H9 (cell line): ENCODE results near the gene TMA7. TPM values are rescaled to one million over a fixed set of nuclear protein-coding genes. Genes with fewer than 3 reads are reported as not detected.

Experiments used
- DNase-seq: peaks from one replicate; pipeline ENCODE4 v3.0.0-alpha.2; 2017
- H2AFZ ChIP-seq: one replicate; pipeline ENCODE4 v1.6.1; 2013; ENCODE audit warnings: mild to moderate bottlenecking, low read length, control low read depth, moderate library complexity
- H2AK5ac ChIP-seq: 2 replicates; pipeline ENCODE4 v1.6.1; 2013; ENCODE audit warnings: low read length, control low read depth, mixed read lengths; ENCODE audit not compliant: insufficient read length
- H2BK120ac ChIP-seq: one replicate; pipeline ENCODE4 v1.6.1; 2013; ENCODE audit warnings: low read depth, mild to moderate bottlenecking, low read length, control low read depth, inconsistent platforms; ENCODE audit not compliant: poor library complexity, severe bottlenecking
- H2BK12ac ChIP-seq: 2 replicates; pipeline ENCODE4 v1.6.1; 2013; ENCODE audit warnings: low read length, control low read depth, mixed read lengths, low read depth; ENCODE audit not compliant: insufficient read length
- H2BK15ac ChIP-seq: 2 replicates; pipeline ENCODE4 v1.6.1; 2013; ENCODE audit warnings: low read depth, low read length, control low read depth
- H2BK20ac ChIP-seq: one replicate; pipeline ENCODE4 v1.6.1; 2013; ENCODE audit warnings: low read depth, mild to moderate bottlenecking, low read length, control low read depth, inconsistent platforms; ENCODE audit not compliant: poor library complexity, severe bottlenecking
- H2BK5ac ChIP-seq: 2 replicates; pipeline ENCODE4 v1.6.1; 2013; ENCODE audit warnings: low read length, control low read depth, mixed read lengths; ENCODE audit not compliant: insufficient read length
- H3K14ac ChIP-seq: 2 replicates; pipeline ENCODE4 v1.6.1; 2013; ENCODE audit warnings: low read length, control low read depth; ENCODE audit not compliant: insufficient read depth
- H3K18ac ChIP-seq: 2 replicates; pipeline ENCODE4 v1.6.1; 2013; ENCODE audit warnings: low read depth, mild to moderate bottlenecking, mixed read lengths, low read length, control low read depth; ENCODE audit not compliant: insufficient read length
- H3K23ac ChIP-seq: 2 replicates; pipeline ENCODE4 v1.6.1; 2013; ENCODE audit warnings: low read length, control low read depth, mixed read lengths, low read depth; ENCODE audit not compliant: insufficient read length
- H3K23me2 ChIP-seq: 2 replicates; pipeline ENCODE4 v1.6.1; 2013; ENCODE audit warnings: low read depth, mild to moderate bottlenecking, mixed read lengths, low read length, control low read depth; ENCODE audit not compliant: insufficient read length, poor library complexity, severe bottlenecking
- H3K27ac ChIP-seq: 2 replicates; pipeline ENCODE4 v1.5.1; 2013; ENCODE audit warnings: low read length, control low read depth, mixed read lengths, low read depth; ENCODE audit not compliant: insufficient read length
- H3K27me3 ChIP-seq: 2 replicates; pipeline ENCODE4 v1.6.1; 2013; ENCODE audit warnings: low read length, control low read depth, inconsistent platforms; ENCODE audit not compliant: insufficient read depth
- H3K4ac ChIP-seq: 2 replicates; pipeline ENCODE4 v1.6.1; 2013; ENCODE audit warnings: low read depth, mild to moderate bottlenecking, control low read depth, inconsistent platforms, low read length, moderate library complexity
- H3K4me1 ChIP-seq: 2 replicates; pipeline ENCODE4 v1.6.1; 2013; ENCODE audit warnings: low read length, control low read depth, inconsistent platforms; ENCODE audit not compliant: insufficient read depth
- H3K4me2 ChIP-seq: 2 replicates; pipeline ENCODE4 v1.6.1; 2013; ENCODE audit warnings: low read length, control low read depth, mixed read lengths; ENCODE audit not compliant: insufficient read length, insufficient read depth
- H3K56ac ChIP-seq: 2 replicates; pipeline ENCODE4 v1.6.1; 2013; ENCODE audit warnings: low read depth, mild to moderate bottlenecking, mixed read lengths, low read length, control low read depth; ENCODE audit not compliant: insufficient read length
- H3K79me1 ChIP-seq: 2 replicates; pipeline ENCODE4 v1.6.1; 2013; ENCODE audit warnings: low read depth, mild to moderate bottlenecking, moderate library complexity, low read length, control low read depth, inconsistent platforms; ENCODE audit not compliant: insufficient read depth, poor library complexity, severe bottlenecking
- H3K79me2 ChIP-seq: 2 replicates; pipeline ENCODE4 v1.6.1; 2013; ENCODE audit warnings: low read length, control low read depth, inconsistent platforms; ENCODE audit not compliant: insufficient read depth
- H3K9ac ChIP-seq: 2 replicates; pipeline ENCODE4 v1.6.1; 2013; ENCODE audit warnings: low read length, control low read depth, mixed read lengths; ENCODE audit not compliant: insufficient read length; ENCODE audit errors: extremely low read depth
- H3K9me3 ChIP-seq: one replicate; pipeline ENCODE4 v1.6.1; 2013; ENCODE audit warnings: low read depth, low read length, inconsistent platforms; ENCODE audit not compliant: control insufficient read depth
- H3T11ph ChIP-seq: one replicate; pipeline ENCODE4 v1.6.1; 2013; ENCODE audit warnings: mild to moderate bottlenecking, low read length, control low read depth, inconsistent platforms
- H4K20me1 ChIP-seq: one replicate; pipeline ENCODE4 v1.6.1; 2013; ENCODE audit not compliant: control insufficient read depth, insufficient read length, insufficient read depth
- H4K5ac ChIP-seq: 2 replicates; pipeline ENCODE4 v1.6.1; 2013; ENCODE audit warnings: low read depth, mild to moderate bottlenecking, mixed read lengths, low read length, control low read depth; ENCODE audit not compliant: insufficient read length
- H4K8ac ChIP-seq: replicated peaks from 2 replicates; pipeline ENCODE4 v1.6.1; 2013; ENCODE audit warnings: low read length, control low read depth, mixed read lengths, low read depth; ENCODE audit not compliant: insufficient read length
- H4K91ac ChIP-seq: 2 replicates; pipeline ENCODE4 v1.6.1; 2013; ENCODE audit warnings: low read depth, mild to moderate bottlenecking, moderate library complexity, mixed read lengths, low read length, control low read depth; ENCODE audit not compliant: insufficient read length
- H3K27ac Mint-ChIP-seq, 3 experiments: 2 replicates in 2 of 3; 3 replicates in 1 of 3; pipeline ENCODE4 v1.8.0; 2020 to 2021; ENCODE audit warnings: mixed read lengths in 3 of 3, mild to moderate bottlenecking in 1 of 3, moderate library complexity in 1 of 3
- H3K27me3 Mint-ChIP-seq: 2 replicates; pipeline ENCODE4 v1.8.0; 2021; ENCODE audit warnings: low read depth, mild to moderate bottlenecking, moderate library complexity, mixed read lengths
- H3K36me3 Mint-ChIP-seq, 3 experiments: 2 replicates in 2 of 3; 3 replicates in 1 of 3; pipeline ENCODE4 v1.8.0; 2020 to 2021; ENCODE audit warnings: low read depth in 3 of 3, mixed read lengths in 3 of 3; ENCODE audit not compliant: insufficient read depth in 1 of 3
- H3K4me1 Mint-ChIP-seq, 2 experiments: 2 replicates each; pipeline ENCODE4 v1.8.0; 2020; ENCODE audit warnings: mixed read lengths in 2 of 2
- H3K4me3 Mint-ChIP-seq, 2 experiments: 2 replicates in 1 of 2; 3 replicates in 1 of 2; pipeline ENCODE4 v1.8.0; 2020 to 2021; ENCODE audit warnings: mild to moderate bottlenecking in 2 of 2, mixed read lengths in 2 of 2, moderate library complexity in 1 of 2
- H3K9me3 Mint-ChIP-seq, 2 experiments: 2 replicates in 1 of 2; 3 replicates in 1 of 2; pipeline ENCODE4 v1.8.0; 2020; ENCODE audit warnings: mild to moderate bottlenecking in 2 of 2, mixed read lengths in 2 of 2, moderate library complexity in 1 of 2
- CTCF ChIP-seq: fragments of 200-600 bp; sonication (generic); conservative IDR thresholded peaks from 3 replicates; pipeline ENCODE4 v1.8.0; 2021; ENCODE audit warnings: antibody characterized with exemption, mild to moderate bottlenecking
- WGBS: extraction: QIAGEN DNeasy Blood & Tissue Kit; methylation state at CpG from one replicate; pipeline ENCODE4 v1.1.7; 2013; ENCODE audit warnings: missing lambda C conversion rate, low lambda C conversion rate, mixed read lengths; ENCODE audit not compliant: insufficient read length; ENCODE audit errors: extremely low coverage; 5-methylcytosine and 5-hydroxymethylcytosine counted together
- total RNA-seq: library from RNA; stranded (reverse); gene quantifications from 2 replicates; pipeline ENCODE4 v1.2.1, GENCODE V29; 2021

The TMA7 gene
- total RNA-seq, 1 experiment from 2014 or later = 305 TPM

- peaks cover 60 to 98% (median 98%) of the 10 kb centered on the region in 3 experiments for H3K36me3 Mint-ChIP-seq
- TF ChIP-seq CTCF = no peak
- H4K5ac ChIP-seq = no peak overlapping the region
Measured at GRCh38 chr3:48411041-48411588, 28.9 kb upstream of the TMA7 start.

More at GRCh38 chr3:48411041-48411588, 28.9 kb upstream of the TMA7 start:
- H3K23ac ChIP-seq = no peak overlapping the region
- H4K8ac ChIP-seq = no peak overlapping the region
- Mint-ChIP-seq H3K27ac (no peak overlapping the region; a peak in 1 of 7 replicates), H3K4me1 (no peaks in the 10 kb centered on the region), H3K27me3 (no peaks in the 10 kb centered on the region; the same call in 1 of the 2 replicates), H3K4me3 (no peak overlapping the region), H3K9me3 (no peaks in the 10 kb centered on the region)
- H4K91ac ChIP-seq = no peak overlapping the region
- no peak for DNase-seq
- no peak overlapping the region for H3K4ac ChIP-seq
- H3K4me2 ChIP-seq = no peak overlapping the region
- no peak overlapping the region for H3K9ac ChIP-seq
- no peaks in the 10 kb centered on the region for H3K79me2 ChIP-seq
- H2BK15ac ChIP-seq = no peak overlapping the region
- H3K27ac ChIP-seq = no peak overlapping the region
- no peak overlapping the region for H2AK5ac ChIP-seq
- no peak overlapping the region for H2AFZ ChIP-seq
- no peaks in the 10 kb centered on the region for H3K9me3 ChIP-seq
- no CpG with 5 or more reads among the region's 9 CpGs for WGBS
- H2BK120ac ChIP-seq = no peak overlapping the region
- no peak overlapping the region for H3K14ac ChIP-seq
- no peak overlapping the region for H3K56ac ChIP-seq
- H4K20me1 ChIP-seq = no peaks in the 10 kb centered on the region
- H3K4me1 ChIP-seq = no peaks in the 10 kb centered on the region
- H3K23me2 ChIP-seq = no peaks in the 10 kb centered on the region
- H2BK12ac ChIP-seq = no peak overlapping the region
- no peaks in the 10 kb centered on the region for H3K79me1 ChIP-seq
- no peak overlapping the region for H3K18ac ChIP-seq
- no peak overlapping the region for H3T11ph ChIP-seq
- H2BK20ac ChIP-seq = no peak overlapping the region
- H2BK5ac ChIP-seq = no peak overlapping the region
- no peaks in the 10 kb centered on the region for H3K27me3 ChIP-seq
